HepG2 (cell line): ENCODE data around the gene SEL1L2. TPM values are rescaled to one million over a fixed set of nuclear protein-coding genes. Genes with fewer than 3 reads are reported as not detected.

Experiments used
- ATAC-seq: fragments of 200-7000 bp; cut with Tn5 transposase; 3 replicates; pipeline ENCODE4 v1.9.1; 2020; ENCODE audit warnings: mild to moderate bottlenecking, moderate library complexity
- BruUV-seq: library from RNA; stranded (reverse); fragments of 400-500 nt; replicated peaks from 2 replicates; lab custom pipeline; 2021; lab: Mats Ljungman, UMichigan
- CTCF ChIA-PET: fragments of 300-600 bp; formaldehyde crosslinking; extraction: SDS; loops from one replicate; lab custom pipeline; 2021; ENCODE audit warnings: low total read pairs, inconsistent platforms, low intra/inter-chr PET ratio; lab: Yijun Ruan, JAX
- POLR2A ChIA-PET: fragments of 350-600 bp; sonication (Branson Sonifier 250); formaldehyde crosslinking; loops from one replicate; lab custom pipeline; 2020; ENCODE audit warnings: antibody characterized with exemption, inconsistent platforms; lab: Yijun Ruan, JAX
- DNase-seq: peaks from one replicate; pipeline ENCODE4 v3.0.0-alpha.2; 2015; ENCODE audit warnings: low spot score
- FAIRE-seq: peaks from 3 replicates; lab custom pipeline; 2011; peaks lifted over from hg19 to GRCh38; lab: Jason Lieb, UNC
- H2AFZ ChIP-seq: one replicate; pipeline ENCODE4 v1.6.1; 2011; ENCODE audit warnings: low read length, inconsistent platforms
- H3K27ac ChIP-seq: fragments of 300-600 bp; 3 replicates; pipeline ENCODE4 v1.8.0; 2011; ENCODE audit warnings: mixed run types, mild to moderate bottlenecking, mixed read lengths, low read length, inconsistent platforms; ENCODE audit not compliant: insufficient read depth; ENCODE audit errors: extremely low read length
- H3K27me3 ChIP-seq, 2 experiments: fragments of 200-600 bp in 1 of 2; 2 replicates in 1 of 2; 3 replicates in 1 of 2; pipeline versions ENCODE4 v1.6.0 to v1.8.0; 2011; ENCODE audit warnings: low read length in 2 of 2, mild to moderate bottlenecking in 2 of 2, moderate library complexity in 2 of 2, inconsistent platforms in 1 of 2; ENCODE audit not compliant: insufficient read depth in 2 of 2, control insufficient read depth in 1 of 2
- H3K36me3 ChIP-seq, 2 experiments: fragments of 200-600 bp in 1 of 2; replicated peaks in 1 of 2; 2 replicates in 1 of 2; 3 replicates in 1 of 2; pipeline versions ENCODE4 v1.5.1 to v1.8.0; 2011; ENCODE audit warnings: low read length in 2 of 2, inconsistent platforms in 1 of 2; ENCODE audit not compliant: insufficient read depth in 2 of 2, control insufficient read depth in 1 of 2
- H3K4me1 ChIP-seq: 2 replicates; pipeline ENCODE4 v1.5.1; 2012; ENCODE audit warnings: low read length, inconsistent platforms; ENCODE audit not compliant: insufficient read depth
- H3K4me2 ChIP-seq: 2 replicates; pipeline ENCODE4 v1.6.0; 2011; ENCODE audit warnings: low read depth, low read length, inconsistent platforms
- H3K4me3 ChIP-seq, 3 experiments: fragments of 200-600 bp in 1 of 3; sonication (generic), shearing (Covaris generic) in 1 of 3; replicated peaks in 1 of 3; 2 replicates each; pipeline ENCODE4 v1.5.1; 2011 to 2016; ENCODE audit warnings: low read length in 3 of 3, inconsistent platforms in 2 of 3, low read depth in 2 of 3, mild to moderate bottlenecking in 2 of 3, control low read depth in 1 of 3, mixed read lengths in 1 of 3; ENCODE audit not compliant: insufficient read depth in 1 of 3
- H3K79me2 ChIP-seq: one replicate; pipeline ENCODE4 v1.6.1; 2011; ENCODE audit warnings: low read length, inconsistent platforms; ENCODE audit not compliant: insufficient read depth
- H3K9ac ChIP-seq: 2 replicates; pipeline ENCODE4 v1.6.0; 2011; ENCODE audit warnings: mild to moderate bottlenecking, low read depth, low read length, inconsistent platforms; ENCODE audit not compliant: insufficient read depth
- H3K9me3 ChIP-seq: 2 replicates; pipeline ENCODE4 v1.5.1; 2012; ENCODE audit warnings: mild to moderate bottlenecking, low read length
- H4K20me1 ChIP-seq: 2 replicates; pipeline ENCODE4 v1.6.0; 2011; ENCODE audit warnings: inconsistent platforms, mild to moderate bottlenecking, low read length, moderate library complexity; ENCODE audit not compliant: insufficient read depth
- BATF2 ChIP-seq: sonication (generic); formaldehyde crosslinking; IDR thresholded peaks from 2 replicates; pipeline ENCODE4 v1.8.0; 2022; ENCODE audit warnings: mild to moderate bottlenecking, missing genetic modification reagents, moderate library complexity
- CREB1 ChIP-seq, 2 experiments: fragments of 450-650 bp in 1 of 2; IDR thresholded peaks; 2 replicates each; pipeline ENCODE4 v1.6.1; 2016 to 2017; ENCODE audit warnings: control low read depth in 1 of 2, mild to moderate bottlenecking in 1 of 2, missing compliant biosample characterization in 1 of 2, missing genetic modification characterization in 1 of 2
- JARID2 ChIP-seq: sonication (generic); formaldehyde crosslinking; IDR thresholded peaks from 2 replicates; pipeline ENCODE4 v1.8.1; 2023; ENCODE audit warnings: missing genetic modification reagents, inconsistent platforms; ENCODE audit not compliant: insufficient replicate concordance
- MTA3 ChIP-seq: sonication (generic); formaldehyde crosslinking; IDR thresholded peaks from 2 replicates; pipeline ENCODE4 v1.4.0; 2020; ENCODE audit warnings: missing genetic modification reagents
- POGZ ChIP-seq: sonication (generic); formaldehyde crosslinking; IDR thresholded peaks from 2 replicates; pipeline ENCODE4 v1.4.0; 2020; ENCODE audit warnings: mild to moderate bottlenecking, missing genetic modification reagents
- SIX1 ChIP-seq: sonication (generic); formaldehyde crosslinking; IDR thresholded peaks from 2 replicates; pipeline ENCODE4 v1.4.0; 2020; ENCODE audit warnings: missing genetic modification reagents, borderline replicate concordance
- ZNF264 ChIP-seq: sonication (generic); formaldehyde crosslinking; IDR thresholded peaks from 2 replicates; pipeline ENCODE4 v1.4.0; 2020; ENCODE audit warnings: missing genetic modification reagents
- ZNF432 ChIP-seq: sonication (generic); formaldehyde crosslinking; IDR thresholded peaks from 2 replicates; pipeline ENCODE4 v1.5.0; 2020; ENCODE audit warnings: missing genetic modification reagents, mild to moderate bottlenecking, borderline replicate concordance
- ZNF501 ChIP-seq: sonication (generic); formaldehyde crosslinking; IDR thresholded peaks from 2 replicates; pipeline ENCODE4 v1.5.1; 2020; ENCODE audit warnings: mild to moderate bottlenecking, moderate library complexity, missing genetic modification reagents
- ZNF629 ChIP-seq: sonication (generic); formaldehyde crosslinking; conservative IDR thresholded peaks from 2 replicates; pipeline ENCODE4 v1.5.0; 2020; ENCODE audit warnings: missing genetic modification reagents
- ZNF83 ChIP-seq: sonication (generic); formaldehyde crosslinking; IDR thresholded peaks from 2 replicates; pipeline ENCODE4 v1.4.0; 2020; ENCODE audit warnings: missing genetic modification reagents, mild to moderate bottlenecking, borderline replicate concordance
- ZSCAN12 ChIP-seq: sonication (generic); formaldehyde crosslinking; IDR thresholded peaks from 2 replicates; pipeline ENCODE4 v1.9.0; 2021; ENCODE audit warnings: mild to moderate bottlenecking, missing genetic modification reagents
- ZSCAN22 ChIP-seq: sonication (generic); formaldehyde crosslinking; IDR thresholded peaks from 2 replicates; pipeline ENCODE4 v1.4.0; 2020; ENCODE audit warnings: mild to moderate bottlenecking, missing genetic modification reagents
- WGBS: methylation state at CpG from one replicate; pipeline ENCODE4 v1.1.6; 2017; ENCODE audit warnings: low lambda C conversion rate; 5-methylcytosine and 5-hydroxymethylcytosine counted together
- in situ Hi-C: cut with HindIII; loops from 2 replicates; pipeline ENCODE4 v1.10.0; 2017; ENCODE audit warnings: low pct_unique_long_range_greater_than_20kb; ENCODE audit not compliant: extremely low pct_ligation_motif_present
- intact Hi-C: fragments of 100-400 bp; cut with micrococcal nuclease; formaldehyde crosslinking; loops from one replicate; pipeline ENCODE4 v1.10.0; 2022; ENCODE audit not compliant: unreplicated experiment
- polyA plus RNA-seq, 8 experiments: library from polyadenylated mRNA; depleted of rRNA in 3 of 8; stranded (reverse) in 7 of 8; unstranded in 1 of 8; fragments of >200 nt; fragmentation: Illumina TruSeq in 4 of 8; extraction: Trizol in 4 of 8; gene quantifications; 2 replicates each; pipeline versions ENCODE4 v1.2.1 to v1.2.3, GENCODE V29; 2011 to 2016; ENCODE audit warnings: low read depth in 4 of 8, missing spikeins in 1 of 8, mixed read lengths in 1 of 8; ENCODE audit not compliant: insufficient read depth in 1 of 8
- total RNA-seq, 5 experiments: library from RNA; depleted of rRNA; stranded (reverse); fragments of >200 nt; fragmentation: Illumina TruSeq; extraction: Trizol; gene quantifications; 2 replicates each; pipeline ENCODE4 v1.2.3, GENCODE V29; 2016; ENCODE audit warnings: low read depth in 1 of 5
- TF ChIP-seq, protein P1 (sequence below): sonication (generic); formaldehyde crosslinking; IDR thresholded peaks from 2 replicates; pipeline ENCODE4 v1.9.0; 2021; ENCODE audit warnings: missing genetic modification reagents, mild to moderate bottlenecking, borderline replicate concordance
- TF ChIP-seq, protein P2 (sequence below): IDR thresholded peaks from 2 replicates; pipeline ENCODE4 v1.6.1; 2016; ENCODE audit warnings: low read depth, control low read depth
- TF ChIP-seq, protein P3 (sequence below): sonication (generic); formaldehyde crosslinking; IDR thresholded peaks from 2 replicates; pipeline ENCODE4 v1.5.1; 2020; ENCODE audit warnings: mild to moderate bottlenecking, missing genetic modification reagents, borderline replicate concordance
- TF ChIP-seq, protein P4 (sequence below): sonication (generic); formaldehyde crosslinking; IDR thresholded peaks from 2 replicates; pipeline ENCODE4 v1.4.0; 2020; ENCODE audit warnings: missing genetic modification reagents

The SEL1L2 gene
- total and polyA plus RNA-seq, 2 of the 13 experiments (the other 11 are each of a cell fraction or from before 2014, with no cell fraction given) = not detected

DNA sequence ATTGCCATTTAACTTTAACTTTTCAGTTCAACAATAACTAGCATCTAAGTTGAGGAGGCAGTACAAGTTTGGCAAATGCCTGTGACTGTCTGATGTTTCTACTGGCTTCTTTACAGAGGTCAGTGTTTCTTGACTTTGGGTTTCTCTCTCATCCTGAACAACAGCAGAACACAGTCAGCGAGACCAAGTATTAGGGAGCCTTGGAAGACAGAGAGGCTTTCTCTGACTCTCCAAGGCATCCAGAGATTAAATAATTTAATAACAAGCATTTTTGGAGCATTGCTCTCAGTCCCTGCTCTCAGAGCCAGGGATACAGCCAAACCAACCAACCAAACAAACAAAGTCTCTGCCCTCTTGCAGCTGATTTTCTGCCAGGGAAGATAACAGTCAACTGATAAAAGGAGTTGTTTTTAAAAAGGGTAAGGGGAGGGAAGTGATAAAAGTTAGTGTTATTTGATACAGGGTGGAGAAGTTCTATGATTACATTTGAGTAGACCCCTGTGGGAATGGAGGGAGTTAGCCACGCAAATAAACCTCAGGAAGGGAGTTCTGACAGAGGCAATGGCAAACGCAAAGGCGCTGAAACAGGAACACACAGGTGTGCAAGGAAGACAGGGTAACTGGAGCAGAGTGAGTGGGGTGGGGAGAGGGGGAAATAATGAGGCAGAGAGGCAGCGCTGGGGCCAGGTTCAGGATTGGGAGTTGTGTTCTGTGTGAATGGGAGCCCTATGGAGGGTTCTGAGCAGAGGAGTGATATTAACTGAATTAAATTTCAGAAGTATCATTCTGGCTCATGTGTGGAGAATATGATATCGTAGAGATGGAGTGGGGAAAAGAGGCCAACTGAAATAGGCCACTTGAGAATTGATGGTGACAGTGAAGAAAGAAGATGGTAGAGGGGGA, 55.2 kb downstream of the SEL1L2 start:
- H3K4me2 ChIP-seq = no peak overlapping the region
- no peaks in the 10 kb centered on the region for H3K9me3 ChIP-seq
- H3K27ac ChIP-seq = no peak overlapping the region
- DNase-seq = no peak
- H3K9ac ChIP-seq = no peak overlapping the region
- H3K36me3 ChIP-seq = no peaks in the 10 kb centered on the region
- no peak for ATAC-seq
- WGBS = 1% methylated on average over 6 of the region's 6 CpGs
- H3K79me2 ChIP-seq = no peaks in the 10 kb centered on the region
- POLR2A ChIA-PET = no interaction called here
- CTCF ChIA-PET = no interaction called here
- no peaks in the 10 kb centered on the region for H4K20me1 ChIP-seq
- H3K4me3 ChIP-seq = no peak overlapping the region
- in situ Hi-C loops = no loop called here
- FAIRE-seq = no peak
- no peaks in the 10 kb centered on the region for H3K27me3 ChIP-seq
- BruUV-seq = no TSS peak
- H3K4me1 ChIP-seq = no peaks in the 10 kb centered on the region
- intact Hi-C loops = no loop called here
- H2AFZ ChIP-seq = no peak overlapping the region
- no peak for TF ChIP-seq ZSCAN12 (CRISPR knock-in tag)
- TF ChIP-seq JARID2 = no peak
- no peak for TF ChIP-seq ZNF264 (CRISPR knock-in tag)
- TF ChIP-seq SIX1 (CRISPR knock-in tag) = no peak
- no peak for TF ChIP-seq ZSCAN22
- TF ChIP-seq POGZ (CRISPR knock-in tag) = no peak
- TF ChIP-seq, protein P1, sequence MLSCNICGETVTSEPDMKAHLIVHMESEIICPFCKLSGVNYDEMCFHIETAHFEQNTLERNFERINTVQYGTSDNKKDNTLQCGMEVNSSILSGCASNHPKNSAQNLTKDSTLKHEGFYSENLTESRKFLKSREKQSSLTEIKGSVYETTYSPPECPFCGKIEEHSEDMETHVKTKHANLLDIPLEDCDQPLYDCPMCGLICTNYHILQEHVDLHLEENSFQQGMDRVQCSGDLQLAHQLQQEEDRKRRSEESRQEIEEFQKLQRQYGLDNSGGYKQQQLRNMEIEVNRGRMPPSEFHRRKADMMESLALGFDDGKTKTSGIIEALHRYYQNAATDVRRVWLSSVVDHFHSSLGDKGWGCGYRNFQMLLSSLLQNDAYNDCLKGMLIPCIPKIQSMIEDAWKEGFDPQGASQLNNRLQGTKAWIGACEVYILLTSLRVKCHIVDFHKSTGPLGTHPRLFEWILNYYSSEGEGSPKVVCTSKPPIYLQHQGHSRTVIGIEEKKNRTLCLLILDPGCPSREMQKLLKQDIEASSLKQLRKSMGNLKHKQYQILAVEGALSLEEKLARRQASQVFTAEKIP = no peak
- no peak for TF ChIP-seq BATF2 (CRISPR knock-in tag)
- TF ChIP-seq, protein P2, sequence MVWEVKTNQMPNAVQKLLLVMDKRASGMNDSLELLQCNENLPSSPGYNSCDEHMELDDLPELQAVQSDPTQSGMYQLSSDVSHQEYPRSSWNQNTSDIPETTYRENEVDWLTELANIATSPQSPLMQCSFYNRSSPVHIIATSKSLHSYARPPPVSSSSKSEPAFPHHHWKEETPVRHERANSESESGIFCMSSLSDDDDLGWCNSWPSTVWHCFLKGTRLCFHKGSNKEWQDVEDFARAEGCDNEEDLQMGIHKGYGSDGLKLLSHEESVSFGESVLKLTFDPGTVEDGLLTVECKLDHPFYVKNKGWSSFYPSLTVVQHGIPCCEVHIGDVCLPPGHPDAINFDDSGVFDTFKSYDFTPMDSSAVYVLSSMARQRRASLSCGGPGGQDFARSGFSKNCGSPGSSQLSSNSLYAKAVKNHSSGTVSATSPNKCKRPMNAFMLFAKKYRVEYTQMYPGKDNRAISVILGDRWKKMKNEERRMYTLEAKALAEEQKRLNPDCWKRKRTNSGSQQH (CRISPR knock-in tag) = no peak
- TF ChIP-seq ZNF501 (CRISPR knock-in tag) = no peak
- no peak for TF ChIP-seq MTA3
- TF ChIP-seq, protein P3, sequence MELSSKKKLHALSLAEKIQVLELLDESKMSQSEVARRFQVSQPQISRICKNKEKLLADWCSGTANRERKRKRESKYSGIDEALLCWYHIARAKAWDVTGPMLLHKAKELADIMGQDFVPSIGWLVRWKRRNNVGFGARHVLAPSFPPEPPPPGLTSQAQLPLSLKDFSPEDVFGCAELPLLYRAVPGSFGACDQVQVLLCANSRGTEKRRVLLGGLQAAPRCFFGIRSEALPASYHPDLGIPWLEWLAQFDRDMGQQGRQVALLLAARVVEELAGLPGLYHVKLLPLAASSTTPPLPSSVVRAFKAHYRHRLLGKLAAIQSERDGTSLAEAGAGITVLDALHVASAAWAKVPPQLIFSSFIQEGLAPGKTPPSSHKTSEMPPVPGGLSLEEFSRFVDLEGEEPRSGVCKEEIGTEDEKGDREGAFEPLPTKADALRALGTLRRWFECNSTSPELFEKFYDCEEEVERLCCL = no peak
- TF ChIP-seq, protein P4, sequence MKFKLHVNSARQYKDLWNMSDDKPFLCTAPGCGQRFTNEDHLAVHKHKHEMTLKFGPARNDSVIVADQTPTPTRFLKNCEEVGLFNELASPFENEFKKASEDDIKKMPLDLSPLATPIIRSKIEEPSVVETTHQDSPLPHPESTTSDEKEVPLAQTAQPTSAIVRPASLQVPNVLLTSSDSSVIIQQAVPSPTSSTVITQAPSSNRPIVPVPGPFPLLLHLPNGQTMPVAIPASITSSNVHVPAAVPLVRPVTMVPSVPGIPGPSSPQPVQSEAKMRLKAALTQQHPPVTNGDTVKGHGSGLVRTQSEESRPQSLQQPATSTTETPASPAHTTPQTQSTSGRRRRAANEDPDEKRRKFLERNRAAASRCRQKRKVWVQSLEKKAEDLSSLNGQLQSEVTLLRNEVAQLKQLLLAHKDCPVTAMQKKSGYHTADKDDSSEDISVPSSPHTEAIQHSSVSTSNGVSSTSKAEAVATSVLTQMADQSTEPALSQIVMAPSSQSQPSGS (CRISPR knock-in tag) = no peak
- TF ChIP-seq CREB1 (IDR thresholded peaks at IDR 0.05) = no peak
- no peak for TF ChIP-seq CREB1 (CRISPR knock-in tag; IDR thresholded peaks at IDR 0.05)
- TF ChIP-seq ZNF432 (CRISPR knock-in tag) = no peak
- no peak for TF ChIP-seq ZNF83 (CRISPR knock-in tag)
- no peak for TF ChIP-seq ZNF629 (CRISPR knock-in tag)
